ENCODE results near the gene SLC49A3. TPM values are rescaled to one million over a fixed set of nuclear protein-coding genes. Genes with fewer than 3 reads are reported as not detected.

SLC49A3 gene
- total RNA-seq, 1 experiment from 2014 or later, result not detected

DNA sequence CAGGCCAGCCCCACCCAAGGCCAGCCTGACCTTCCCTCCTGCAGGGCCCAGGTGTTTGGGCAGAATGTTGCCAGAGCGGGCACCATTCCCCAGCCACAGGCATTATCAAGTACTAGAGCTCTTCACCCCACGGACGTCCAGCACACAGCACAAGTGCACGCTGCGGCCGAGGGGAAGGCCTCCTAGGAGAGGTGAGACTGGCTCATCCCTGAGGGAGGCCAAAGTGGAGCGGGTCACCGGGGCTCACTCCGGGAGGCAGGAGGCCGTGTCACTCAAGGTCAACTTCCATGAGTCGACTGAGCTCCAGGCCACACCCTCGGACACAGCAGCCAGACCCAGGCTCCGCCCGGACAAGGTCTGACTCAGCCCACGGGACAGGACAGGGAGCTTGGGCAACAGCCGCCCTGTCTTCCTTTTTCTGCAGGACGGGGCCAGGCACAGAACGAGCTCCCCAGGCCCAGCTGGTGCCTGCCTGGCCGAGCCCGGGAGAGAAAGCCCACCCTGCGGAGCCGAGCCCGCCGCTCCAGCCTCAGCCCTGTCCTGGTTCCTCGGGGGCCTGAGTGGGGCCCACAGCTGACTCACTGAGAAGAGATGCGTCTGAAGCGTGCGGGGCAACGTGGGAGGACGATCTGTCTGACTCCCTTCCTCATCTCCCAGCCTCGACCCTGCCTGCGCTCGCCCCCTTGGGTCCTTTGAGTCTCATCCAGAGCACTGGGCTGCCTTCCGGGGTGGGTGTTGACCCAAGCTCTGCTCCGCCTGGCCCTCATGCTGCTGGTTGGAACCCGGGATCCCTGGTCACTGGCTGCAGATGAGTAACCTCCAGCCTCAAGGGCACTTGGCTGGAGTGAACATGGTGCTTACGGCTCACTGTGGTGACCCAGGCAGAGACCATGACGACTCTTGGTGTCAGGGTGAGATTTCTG, 1.6 kb downstream of the SLC49A3 start:
- no peaks in the 10 kb centered on the region for H3K9me2 ChIP-seq (replicated peaks; ENCODE audit: low read length)
- POLR2A ChIA-PET (ENCODE audit: unreplicated experiment), result interaction anchor here (0.6 kb wide), 1 partner anchor 713 kb away, joined by 3 read pairs; no protein-coding TSS in a partner anchor
- CTCF ChIA-PET, result no interaction called here
- H3K9me3 ChIP-seq (ENCODE audit: low read length), result no peaks in the 10 kb centered on the region
- no peaks in the 10 kb centered on the region for H4K20me1 ChIP-seq (ENCODE audit: low read length)
- peak; percentile 73 for DNase-seq
- H3K27me3 ChIP-seq (ENCODE audit: low read length), result no peaks in the 10 kb centered on the region
- H3K9ac ChIP-seq (ENCODE audit: low read length), result peak overlapping the region; percentile 17; the same call in 1 of the 2 replicates
- no peak overlapping the region for H3K4me3 ChIP-seq (ENCODE audit: low read length)
- ATAC-seq, result peak; percentile 97
- TSS peak; percentile 39 for BruUV-seq (replicated peaks)
- peaks cover 16% of the 10 kb centered on the region for H3K4me1 ChIP-seq (ENCODE audit: insufficient read depth, low read length)
- H2AFZ ChIP-seq (ENCODE audit: low read length), result no peak overlapping the region; the same call in 1 of the 2 replicates
- H3F3A ChIP-seq (ENCODE audit: low read length, unreplicated experiment), result no peaks in the 10 kb centered on the region
- no peak for TF ChIP-seq EZH2 (IDR thresholded peaks at IDR 0.05; ENCODE audit: low read length, unreplicated experiment)
- TF ChIP-seq CTCF (conservative IDR thresholded peaks at IDR 0.05; ENCODE audit: low read depth, low read length), result no peak
- TF ChIP-seq EZH2phosphoT487 (IDR thresholded peaks at IDR 0.05; ENCODE audit: borderline replicate concordance, low read length), result no peak
- intact Hi-C loops (cut with micrococcal nuclease), result no loop called here
- H3K4me2 ChIP-seq (ENCODE audit: low read length), result peak overlapping the region; percentile 45
- H3K27ac ChIP-seq (ENCODE audit: low read length), result peak overlapping the region; percentile 67
- no peaks in the 10 kb centered on the region for H3K79me2 ChIP-seq (ENCODE audit: low read length)
- no peaks in the 10 kb centered on the region for H3K36me3 ChIP-seq (ENCODE audit: low read depth, low read length)

DNA sequence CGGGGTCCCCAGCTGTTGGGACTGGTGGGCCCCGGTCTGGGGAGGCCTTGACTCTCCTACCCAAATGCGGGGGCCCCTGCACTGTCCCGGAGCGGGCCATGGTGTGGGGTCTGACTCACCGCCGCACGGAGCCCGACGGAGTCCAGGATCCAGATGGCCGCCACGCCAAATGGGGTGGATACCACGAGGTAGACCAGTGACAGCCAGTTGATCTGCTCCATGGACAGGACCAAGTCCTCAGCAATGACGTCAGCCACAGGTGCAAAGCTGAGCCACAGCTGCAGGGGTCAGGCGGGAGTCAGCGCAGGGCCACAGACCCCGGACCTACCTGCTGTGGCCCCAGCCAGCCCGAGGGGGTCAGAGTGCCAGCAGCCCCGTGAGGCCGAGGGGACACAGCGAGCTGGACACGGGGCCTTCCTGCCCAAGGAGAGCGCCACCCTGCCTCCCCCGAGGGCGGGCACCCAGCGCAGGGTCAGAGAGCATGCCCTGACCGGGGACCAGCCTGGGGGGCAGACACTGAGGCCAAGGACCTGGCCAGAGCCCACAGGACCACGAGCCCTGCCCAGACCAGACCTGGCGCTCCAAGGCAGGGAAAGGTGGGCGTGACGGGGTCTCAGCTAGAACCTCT, 2.4 kb downstream of the SLC49A3 start:
- BruUV-seq (replicated peaks), result no TSS peak
- Histone ChIP-seq H3K4me3 (ENCODE audit: low read length) (no peak overlapping the region), H3K9me3 (ENCODE audit: low read length) (no peaks in the 10 kb centered on the region), H3K27ac (ENCODE audit: low read length) (no peak overlapping the region), H3K4me2 (ENCODE audit: low read length) (no peak overlapping the region), H3K36me3 (ENCODE audit: low read depth, low read length) (no peaks in the 10 kb centered on the region), H3K79me2 (ENCODE audit: low read length) (no peaks in the 10 kb centered on the region), H3K9me2 (replicated peaks; ENCODE audit: low read length) (no peaks in the 10 kb centered on the region), H3K27me3 (ENCODE audit: low read length) (no peaks in the 10 kb centered on the region), H4K20me1 (ENCODE audit: low read length) (no peaks in the 10 kb centered on the region), H3K9ac (ENCODE audit: low read length) (no peak overlapping the region), H3K4me1 (ENCODE audit: insufficient read depth, low read length) (peaks cover 16% of the 10 kb centered on the region), H2AFZ (ENCODE audit: low read length) (no peak overlapping the region), H3F3A (ENCODE audit: low read length, unreplicated experiment) (no peaks in the 10 kb centered on the region)
- no peak for DNase-seq
- intact Hi-C loops (cut with micrococcal nuclease), result no loop called here
- ChIA-PET POLR2A (ENCODE audit: unreplicated experiment) (no interaction called here), CTCF (no interaction called here)
- no peak for TF ChIP-seq EZH2 (IDR thresholded peaks at IDR 0.05; ENCODE audit: low read length, unreplicated experiment)
- no peak for TF ChIP-seq CTCF (conservative IDR thresholded peaks at IDR 0.05; ENCODE audit: low read depth, low read length)
- no peak for TF ChIP-seq EZH2phosphoT487 (IDR thresholded peaks at IDR 0.05; ENCODE audit: borderline replicate concordance, low read length)
- ATAC-seq, result no peak
